H1 (cell line): Measurements from ENCODE around the gene GTF2E1. TPM values are rescaled to one million over a fixed set of nuclear protein-coding genes. Genes with fewer than 3 reads are reported as not detected.

Experiments used
- CHD1 ChIP-seq: IDR thresholded peaks from 2 replicates; pipeline ENCODE4 v1.6.1; 2012; ENCODE audit warnings: low read depth, low read length, improper control_type of control experiment
- EGR1 ChIP-seq: IDR thresholded peaks from 2 replicates; pipeline ENCODE4 v1.6.1; 2011; ENCODE audit warnings: low read depth, low read length, borderline replicate concordance
- NANOG ChIP-seq: IDR thresholded peaks from 2 replicates; pipeline ENCODE4 v1.6.1; 2011; ENCODE audit warnings: low read length, low read depth, mild to moderate bottlenecking, inconsistent platforms; ENCODE audit not compliant: insufficient read depth, poor library complexity, severe bottlenecking
- TAF1 ChIP-seq: IDR thresholded peaks from 2 replicates; pipeline ENCODE4 v1.6.1; 2011; ENCODE audit warnings: mild to moderate bottlenecking, low read depth, low read length
- YY1 ChIP-seq: IDR thresholded peaks from 2 replicates; pipeline ENCODE4 v1.6.1; 2011; ENCODE audit warnings: low read depth, mild to moderate bottlenecking, low read length
- polyA plus RNA-seq, 7 experiments: library from polyadenylated mRNA; depleted of rRNA in 3 of 7; stranded (reverse) in 5 of 7; unstranded in 2 of 7; fragments of >200 nt in 5 of 7; fragments of 200-250 nt in 2 of 7; gene quantifications; 1 replicate in 5 of 7; 2 replicates in 1 of 7; 4 replicates in 1 of 7; pipeline versions ENCODE4 v1.2.1 to v1.2.3, GENCODE V29; 2011 to 2013; ENCODE audit warnings: missing spikeins in 2 of 7, mixed read lengths in 2 of 7
- total RNA-seq: library from RNA; stranded (reverse); fragmentation: NEBNext Ultra II Directional; extraction: Animal tissue kit (Norgen Biotek cat#: 25700); gene quantifications from 2 replicates; pipeline ENCODE4 v1.2.1, GENCODE V29; 2021

GTF2E1 gene
- total and polyA plus RNA-seq, 2 of the 8 experiments (the other 6 are each of a cell fraction or from before 2014, with no cell fraction given), result 37.4 to 73.3 TPM

DNA sequence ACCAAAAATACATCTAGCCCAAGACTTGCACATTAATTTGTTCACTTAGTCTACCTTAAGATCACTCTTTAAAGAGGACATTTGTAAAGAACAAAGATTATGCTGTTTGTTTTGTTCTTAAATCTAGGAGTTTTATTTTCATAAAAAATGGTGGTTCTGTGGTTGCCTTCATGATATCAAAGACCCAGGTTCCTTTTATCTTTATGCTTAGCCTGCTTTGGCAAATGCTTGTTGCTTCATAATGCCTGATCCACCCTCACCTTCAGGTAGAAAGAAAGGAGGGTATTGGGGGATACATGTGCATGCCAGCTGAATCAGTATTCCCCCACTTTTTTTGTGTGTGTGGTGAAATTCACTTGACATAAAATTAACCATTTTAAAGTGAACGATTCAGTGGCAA lies 48.5 kb downstream of the GTF2E1 start (continued):
- no peak for TF ChIP-seq NANOG
- TF ChIP-seq YY1, result no peak
- TF ChIP-seq EGR1, result no peak
- TF ChIP-seq TAF1, result no peak
- TF ChIP-seq CHD1, result no peak
